Peyer's patch (tissue), 4 donors: ENCODE measurements around the gene TCF12.

ENCODE experiments used
- POLR2A ChIP-seq, 2 donors: fragments of 450-650 bp; IDR thresholded peaks; one replicate each; pipeline ENCODE4 v1.5.1; 2017; ENCODE audit warnings: antibody characterized with exemption in 2 of 2, mild to moderate bottlenecking in 2 of 2, moderate library complexity in 2 of 2
- TF ChIP-seq, protein P1 (sequence below), 6 experiments: fragments of 450-650 bp in 4 of 6; fragments of 200-600 bp in 2 of 6; sonication (generic) in 1 of 6; IDR thresholded peaks; one replicate each; pipeline ENCODE4 v1.5.1; 2017 to 2019; ENCODE audit warnings: antibody characterized with exemption in 6 of 6, mild to moderate bottlenecking in 3 of 6, moderate library complexity in 1 of 6

DNA sequence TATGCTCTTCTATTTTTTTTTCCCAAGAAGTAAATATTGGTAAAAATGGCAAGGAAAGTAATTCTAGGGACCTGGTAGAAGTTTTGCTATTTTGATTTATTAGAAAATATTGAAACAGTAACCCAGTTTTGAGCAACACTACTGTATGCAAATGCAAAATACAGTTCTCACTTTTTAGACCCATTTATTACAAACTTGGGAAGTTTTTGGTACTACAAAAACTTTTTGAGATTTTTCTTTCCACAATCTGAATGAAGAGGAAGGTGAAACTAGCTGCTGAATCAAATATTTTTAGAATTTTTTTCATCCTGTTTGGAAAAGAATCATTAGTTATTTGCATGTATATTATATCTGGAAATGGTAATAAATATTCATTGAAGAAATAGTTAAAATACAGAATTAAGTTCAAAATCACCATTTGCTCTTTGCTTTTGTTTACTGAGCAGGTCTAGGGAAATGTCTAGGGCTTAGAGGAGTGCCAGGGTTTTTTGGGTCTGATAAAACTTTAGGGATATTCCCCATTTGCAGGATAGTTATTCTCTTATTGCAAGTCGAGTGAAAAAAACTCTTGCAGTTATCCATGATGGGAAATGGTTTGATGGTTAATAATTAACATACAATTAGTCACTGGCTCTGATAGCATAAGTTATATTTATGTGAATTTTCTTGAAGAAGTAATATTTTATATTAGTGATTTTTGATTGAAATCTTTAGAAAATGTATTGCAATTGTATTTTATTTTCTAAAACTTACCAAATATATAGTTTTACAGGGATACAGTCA, 47.0 kb downstream of the TCF12 start:
- TF ChIP-seq, protein P1, sequence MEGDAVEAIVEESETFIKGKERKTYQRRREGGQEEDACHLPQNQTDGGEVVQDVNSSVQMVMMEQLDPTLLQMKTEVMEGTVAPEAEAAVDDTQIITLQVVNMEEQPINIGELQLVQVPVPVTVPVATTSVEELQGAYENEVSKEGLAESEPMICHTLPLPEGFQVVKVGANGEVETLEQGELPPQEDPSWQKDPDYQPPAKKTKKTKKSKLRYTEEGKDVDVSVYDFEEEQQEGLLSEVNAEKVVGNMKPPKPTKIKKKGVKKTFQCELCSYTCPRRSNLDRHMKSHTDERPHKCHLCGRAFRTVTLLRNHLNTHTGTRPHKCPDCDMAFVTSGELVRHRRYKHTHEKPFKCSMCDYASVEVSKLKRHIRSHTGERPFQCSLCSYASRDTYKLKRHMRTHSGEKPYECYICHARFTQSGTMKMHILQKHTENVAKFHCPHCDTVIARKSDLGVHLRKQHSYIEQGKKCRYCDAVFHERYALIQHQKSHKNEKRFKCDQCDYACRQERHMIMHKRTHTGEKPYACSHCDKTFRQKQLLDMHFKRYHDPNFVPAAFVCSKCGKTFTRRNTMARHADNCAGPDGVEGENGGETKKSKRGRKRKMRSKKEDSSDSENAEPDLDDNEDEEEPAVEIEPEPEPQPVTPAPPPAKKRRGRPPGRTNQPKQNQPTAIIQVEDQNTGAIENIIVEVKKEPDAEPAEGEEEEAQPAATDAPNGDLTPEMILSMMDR (IDR thresholded peaks at IDR 0.05) = no peak
- no peak for TF ChIP-seq POLR2A (IDR thresholded peaks at IDR 0.05)
